A549 (cell line): Measurements from ENCODE around the gene ASPSCR1. TPM values are rescaled to one million over a fixed set of nuclear protein-coding genes. Genes with fewer than 3 reads are reported as not detected.

Experiments used
- ATAC-seq, 2 experiments: fragments of 200-7000 bp in 1 of 2; fragments of >200 bp in 1 of 2; cut with Nextera tagmentation in 1 of 2; cut with Tn5 transposase in 1 of 2; 3 replicates each; pipeline versions ENCODE4 v1.8.0 to v1.9.1; 2018 to 2020; ENCODE audit warnings: mild to moderate bottlenecking in 1 of 2, moderate library complexity in 1 of 2
- CTCF ChIA-PET: fragments of 300-600 bp; sonication (Branson Sonifier 250); formaldehyde crosslinking; extraction: SDS; loops from one replicate; lab custom pipeline; 2021; ENCODE audit warnings: antibody characterized with exemption, inconsistent platforms; lab: Yijun Ruan, JAX
- POLR2A ChIA-PET: fragments of 350-600 bp; formaldehyde crosslinking; extraction: SDS; loops from one replicate; lab custom pipeline; 2021; ENCODE audit warnings: antibody characterized with exemption, inconsistent platforms; lab: Yijun Ruan, JAX
- DNase-seq, 2 experiments: peaks; one replicate each; pipeline versions ENCODE4 v3.0.0 to v3.0.0-alpha.2; 2011 to 2016; ENCODE audit warnings: low read depth in 1 of 2, low spot score in 1 of 2
- FAIRE-seq: peaks from 2 replicates; lab custom pipeline; 2011; peaks lifted over from hg19 to GRCh38; lab: Jason Lieb, UNC
- H3K27ac ChIP-seq, 2 experiments: fragments of >200 bp; sonication (Bioruptor Twin); formaldehyde crosslinking; 3 replicates each; pipeline ENCODE4 v1.5.1; 2016 to 2017
- H3K4me1 ChIP-seq: fragments of >200 bp; sonication (Bioruptor Twin); formaldehyde crosslinking; 3 replicates; pipeline ENCODE4 v1.6.1; 2016
- H3K4me2 ChIP-seq: fragments of >200 bp; sonication (Bioruptor Twin); formaldehyde crosslinking; 3 replicates; pipeline ENCODE4 v1.6.1; 2016
- H3K4me3 ChIP-seq: fragments of >200 bp; sonication (Bioruptor Twin); formaldehyde crosslinking; 3 replicates; pipeline ENCODE4 v1.5.1; 2016
- H3K9me3 ChIP-seq: fragments of >200 bp; sonication (Bioruptor Twin); formaldehyde crosslinking; 3 replicates; pipeline ENCODE4 v1.6.1; 2016
- CBX8 ChIP-seq: fragments of 200-600 bp; sonication (generic); IDR thresholded peaks from 2 replicates; pipeline ENCODE4 v1.6.1; 2016
- CHD4 ChIP-seq: fragments of 200-600 bp; sonication (generic); IDR thresholded peaks from 2 replicates; pipeline ENCODE4 v1.6.1; 2016; ENCODE audit warnings: antibody characterized with exemption, mild to moderate bottlenecking, borderline replicate concordance
- EHF ChIP-seq: fragments of 250-450 bp; sonication (Bioruptor Pico); IDR thresholded peaks from 2 replicates; pipeline ENCODE4 v1.5.0; 2020; ENCODE audit warnings: mild to moderate bottlenecking
- EHMT2 ChIP-seq: fragments of 200-600 bp; sonication (generic); IDR thresholded peaks from 2 replicates; pipeline ENCODE4 v1.6.1; 2016; ENCODE audit warnings: antibody characterized with exemption, low read depth, mild to moderate bottlenecking, moderate library complexity
- HOXB13 ChIP-seq: fragments of 250-450 bp; sonication (Bioruptor Pico); IDR thresholded peaks from 2 replicates; pipeline ENCODE4 v1.5.0; 2020; ENCODE audit warnings: low read depth, mild to moderate bottlenecking, moderate library complexity
- MAFK ChIP-seq: fragments of 450-650 bp; IDR thresholded peaks from 2 replicates; pipeline ENCODE4 v1.6.1; 2014; ENCODE audit not compliant: partially characterized antibody
- NFE2L2 ChIP-seq: fragments of 150-350 bp; conservative IDR thresholded peaks from 2 replicates; pipeline ENCODE4 v1.6.1; 2014; ENCODE audit warnings: low read length
- NPAS2 ChIP-seq: fragments of 250-450 bp; sonication (Bioruptor Pico); IDR thresholded peaks from 2 replicates; pipeline ENCODE4 v1.8.0; 2022; ENCODE audit warnings: mild to moderate bottlenecking, moderate library complexity, borderline replicate concordance
- PHF8 ChIP-seq: fragments of 200-600 bp; sonication (generic); IDR thresholded peaks from 2 replicates; pipeline ENCODE4 v1.6.1; 2016; ENCODE audit warnings: low read depth, mild to moderate bottlenecking, antibody characterized with exemption, moderate library complexity, borderline replicate concordance
- RAD21 ChIP-seq, 2 experiments: fragments of >200 bp in 1 of 2; sonication (Bioruptor Twin) in 1 of 2; formaldehyde crosslinking in 1 of 2; IDR thresholded peaks in 1 of 2; conservative IDR thresholded peaks in 1 of 2; 2 replicates in 1 of 2; 3 replicates in 1 of 2; pipeline ENCODE4 v1.6.1; 2012 to 2018; ENCODE audit warnings: inconsistent platforms in 1 of 2
- RARB ChIP-seq: fragments of 250-450 bp; sonication (Bioruptor Pico); IDR thresholded peaks from 2 replicates; pipeline ENCODE4 v1.8.0; 2021; ENCODE audit warnings: mild to moderate bottlenecking, moderate library complexity
- SREBF2 ChIP-seq: fragments of 450-650 bp; IDR thresholded peaks from 2 replicates; pipeline ENCODE4 v1.6.1; 2014; ENCODE audit warnings: mild to moderate bottlenecking, moderate library complexity
- ZFP36 ChIP-seq: fragments of 450-650 bp; IDR thresholded peaks from 2 replicates; pipeline ENCODE4 v1.6.1; 2014; ENCODE audit warnings: borderline replicate concordance; ENCODE audit not compliant: partially characterized antibody
- WGBS: methylation state at CpG from one replicate; pipeline ENCODE4 v1.1.6; 2017; ENCODE audit errors: missing lambda C conversion rate; 5-methylcytosine and 5-hydroxymethylcytosine counted together
- polyA plus RNA-seq, 4 experiments: library from polyadenylated mRNA; depleted of rRNA in 3 of 4; stranded (reverse); fragments of >200 nt; fragmentation: RNase III in 1 of 4; extraction: RNeasy Plus Mini Kit Qiagen cat#74134 plus additional on column Dnase treatment in 1 of 4; gene quantifications; 2 replicates in 3 of 4; 3 replicates in 1 of 4; pipeline ENCODE4 v1.2.3, GENCODE V29; 2011 to 2017
- TF ChIP-seq, protein P1 (sequence below): fragments of >200 bp; sonication (Bioruptor Twin); formaldehyde crosslinking; IDR thresholded peaks from 3 replicates; pipeline ENCODE4 v1.5.1; 2016
- TF ChIP-seq, protein P2 (sequence below): IDR thresholded peaks from 2 replicates; pipeline ENCODE4 v1.6.1; 2012
- TF ChIP-seq, protein P3 (sequence below): fragments of 450-650 bp; IDR thresholded peaks from 2 replicates; pipeline ENCODE4 v1.6.1; 2014; ENCODE audit warnings: antibody characterized with exemption
- TF ChIP-seq, protein P4 (sequence below): fragments of >200 bp; sonication (Bioruptor Twin); formaldehyde crosslinking; IDR thresholded peaks from 3 replicates; pipeline ENCODE4 v1.6.1; 2016

ASPSCR1 gene
- polyA plus RNA-seq, 2 of the 4 experiments (the other 2 are of a cell fraction), result 12.3 to 25.7 TPM

DNA sequence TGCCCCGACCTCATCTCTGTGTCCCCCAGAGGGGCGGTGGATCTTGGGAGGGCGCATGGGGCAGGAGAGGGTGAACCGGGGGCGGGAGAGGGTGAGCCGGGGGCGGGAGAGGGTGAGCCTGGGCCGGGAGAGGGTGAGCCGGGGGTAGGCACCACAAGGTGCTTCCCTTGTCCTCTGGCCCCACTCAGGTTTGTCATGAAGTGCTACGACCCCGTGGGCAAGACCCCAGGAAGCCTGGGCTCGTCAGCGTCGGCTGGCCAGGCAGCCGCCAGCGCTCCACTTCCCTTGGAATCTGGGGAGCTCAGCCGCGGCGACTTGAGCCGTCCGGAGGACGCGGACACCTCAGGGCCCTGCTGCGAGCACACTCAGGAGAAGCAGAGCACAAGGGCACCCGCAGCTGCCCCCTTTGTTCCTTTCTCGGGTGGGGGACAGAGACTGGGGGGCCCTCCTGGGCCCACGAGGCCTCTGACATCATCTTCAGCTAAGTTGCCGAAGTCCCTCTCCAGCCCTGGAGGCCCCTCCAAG, 18.9 kb downstream of the ASPSCR1 start:
- 89% methylated on average over 26 of the region's 28 CpGs for WGBS
- no peak for FAIRE-seq

DNA sequence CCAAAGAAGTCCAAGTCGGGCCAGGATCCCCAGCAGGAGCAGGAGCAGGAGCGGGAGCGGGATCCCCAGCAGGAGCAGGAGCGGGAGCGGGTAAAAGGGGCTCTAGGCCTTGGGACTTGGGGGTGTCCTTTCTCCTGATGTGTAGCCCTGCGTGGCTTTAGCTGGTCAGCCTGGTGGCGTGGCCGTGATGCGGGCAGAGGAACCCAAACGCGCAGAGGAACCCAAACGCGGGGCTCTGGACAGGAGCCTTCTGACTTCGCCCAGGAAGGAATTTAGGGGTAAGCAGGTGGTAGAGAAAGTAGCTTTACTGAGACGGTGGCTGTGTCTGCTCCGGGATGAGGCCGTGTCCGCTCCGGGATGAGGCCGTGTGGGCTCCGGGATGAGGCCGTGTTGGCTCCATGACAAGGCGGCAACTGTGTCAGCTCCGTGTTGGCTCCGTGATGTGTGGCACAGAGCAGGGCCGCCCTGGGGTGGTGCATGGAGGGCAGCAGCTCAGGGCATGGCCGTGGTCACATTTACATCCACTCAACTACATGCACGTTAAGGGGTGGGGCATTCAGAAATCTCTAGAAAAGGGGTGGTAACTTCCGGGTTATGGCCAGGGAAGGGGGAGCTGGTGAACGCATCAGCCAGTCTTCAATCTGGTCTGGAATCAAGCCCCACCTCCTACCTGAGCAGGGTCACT, 19.5 kb downstream of the ASPSCR1 start:
- no peak overlapping the region for H3K27ac ChIP-seq
- no peak overlapping the region for H3K4me2 ChIP-seq
- no peaks in the 10 kb centered on the region for H3K9me3 ChIP-seq
- WGBS, result 96% methylated on average over 26 of the region's 30 CpGs
- H3K4me1 ChIP-seq, result peaks cover 20% of the 10 kb centered on the region
- DNase-seq, result no peak
- H3K4me3 ChIP-seq, result no peak overlapping the region
- no peak for TF ChIP-seq ZFP36
- TF ChIP-seq, protein P1, sequence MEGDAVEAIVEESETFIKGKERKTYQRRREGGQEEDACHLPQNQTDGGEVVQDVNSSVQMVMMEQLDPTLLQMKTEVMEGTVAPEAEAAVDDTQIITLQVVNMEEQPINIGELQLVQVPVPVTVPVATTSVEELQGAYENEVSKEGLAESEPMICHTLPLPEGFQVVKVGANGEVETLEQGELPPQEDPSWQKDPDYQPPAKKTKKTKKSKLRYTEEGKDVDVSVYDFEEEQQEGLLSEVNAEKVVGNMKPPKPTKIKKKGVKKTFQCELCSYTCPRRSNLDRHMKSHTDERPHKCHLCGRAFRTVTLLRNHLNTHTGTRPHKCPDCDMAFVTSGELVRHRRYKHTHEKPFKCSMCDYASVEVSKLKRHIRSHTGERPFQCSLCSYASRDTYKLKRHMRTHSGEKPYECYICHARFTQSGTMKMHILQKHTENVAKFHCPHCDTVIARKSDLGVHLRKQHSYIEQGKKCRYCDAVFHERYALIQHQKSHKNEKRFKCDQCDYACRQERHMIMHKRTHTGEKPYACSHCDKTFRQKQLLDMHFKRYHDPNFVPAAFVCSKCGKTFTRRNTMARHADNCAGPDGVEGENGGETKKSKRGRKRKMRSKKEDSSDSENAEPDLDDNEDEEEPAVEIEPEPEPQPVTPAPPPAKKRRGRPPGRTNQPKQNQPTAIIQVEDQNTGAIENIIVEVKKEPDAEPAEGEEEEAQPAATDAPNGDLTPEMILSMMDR, result no peak
- TF ChIP-seq, protein P2, sequence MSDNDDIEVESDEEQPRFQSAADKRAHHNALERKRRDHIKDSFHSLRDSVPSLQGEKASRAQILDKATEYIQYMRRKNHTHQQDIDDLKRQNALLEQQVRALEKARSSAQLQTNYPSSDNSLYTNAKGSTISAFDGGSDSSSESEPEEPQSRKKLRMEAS, result no peak
- TF ChIP-seq NPAS2, result no peak
- no peak for TF ChIP-seq EHF
- no peak for TF ChIP-seq CBX8
- no peak for TF ChIP-seq CHD4
- no peak for TF ChIP-seq PHF8
- TF ChIP-seq HOXB13 (CRISPR knock-in tag), result no peak
- TF ChIP-seq MAFK, result no peak
- TF ChIP-seq, protein P3, sequence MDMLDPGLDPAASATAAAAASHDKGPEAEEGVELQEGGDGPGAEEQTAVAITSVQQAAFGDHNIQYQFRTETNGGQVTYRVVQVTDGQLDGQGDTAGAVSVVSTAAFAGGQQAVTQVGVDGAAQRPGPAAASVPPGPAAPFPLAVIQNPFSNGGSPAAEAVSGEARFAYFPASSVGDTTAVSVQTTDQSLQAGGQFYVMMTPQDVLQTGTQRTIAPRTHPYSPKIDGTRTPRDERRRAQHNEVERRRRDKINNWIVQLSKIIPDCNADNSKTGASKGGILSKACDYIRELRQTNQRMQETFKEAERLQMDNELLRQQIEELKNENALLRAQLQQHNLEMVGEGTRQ, result no peak
- TF ChIP-seq RARB, result no peak
- TF ChIP-seq EHMT2, result no peak
- TF ChIP-seq NFE2L2, result no peak
- no peak for TF ChIP-seq RAD21 (conservative IDR thresholded peaks at IDR 0.05 in 1 of 2, IDR thresholded peaks at IDR 0.05 in 1 of 2)
- TF ChIP-seq, all 56 proteins: peak for 0
- ATAC-seq (no peak), FAIRE-seq (no peak)
- ChIA-PET CTCF (interaction anchor here (0.6 to 4.5 kb wide), 12 partner anchors 8 to 516 kb away, joined by 3 to 40 read pairs (median 4); partner anchors contain the start of gene NOTUM), POLR2A (interaction anchor here (0.5 to 0.6 kb wide), 2 partner anchors 20 to 22 kb away, joined by 4 to 5 read pairs; no protein-coding TSS in a partner anchor)

More for the DNA sequence above, 18.9 kb downstream of the ASPSCR1 start:
- H3K9me3 ChIP-seq, result no peaks in the 10 kb centered on the region
- no peak for TF ChIP-seq RAD21 (conservative IDR thresholded peaks at IDR 0.05 in 1 of 2, IDR thresholded peaks at IDR 0.05 in 1 of 2)
- TF ChIP-seq, all 56 proteins: peak for 0
- no peak for ATAC-seq
- Histone ChIP-seq H3K4me3 (no peak overlapping the region), H3K4me1 (peaks cover 20% of the 10 kb centered on the region), H3K4me2 (no peak overlapping the region), H3K27ac (no peak overlapping the region)
- CTCF ChIA-PET, result interaction anchor here (0.8 to 4.5 kb wide), 9 partner anchors 9 to 127 kb away, joined by 3 to 40 read pairs (median 6); partner anchors contain the start of gene NOTUM
- DNase-seq, result no peak
- POLR2A ChIA-PET, result no interaction called here

DNA sequence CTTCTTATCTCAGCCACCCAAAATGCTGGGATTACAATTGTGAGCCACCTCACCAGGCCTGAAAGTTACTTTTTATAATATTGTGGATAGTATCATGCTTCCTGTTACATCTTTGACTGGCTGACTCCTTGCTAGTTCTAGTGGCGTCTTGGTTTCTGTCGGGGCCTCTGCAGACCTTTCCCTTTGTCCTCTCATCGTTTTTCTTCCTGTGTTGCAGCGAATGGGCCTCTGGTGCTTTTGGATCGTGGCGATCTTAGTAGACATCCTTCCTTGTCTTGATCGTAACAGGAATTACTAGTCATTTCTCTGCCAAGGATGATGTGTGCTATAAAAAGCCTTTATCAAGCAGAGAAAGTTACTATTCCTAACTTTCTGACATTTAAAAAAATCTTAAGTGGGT, 20.8 kb downstream of the ASPSCR1 start:
- Histone ChIP-seq H3K4me2 (no peak overlapping the region), H3K27ac (no peak overlapping the region), H3K4me3 (no peak overlapping the region), H3K9me3 (no peaks in the 10 kb centered on the region), H3K4me1 (peaks cover 26% of the 10 kb centered on the region)
- 91% methylated on average over 7 of the region's 7 CpGs for WGBS
- DNase-seq (no peak), FAIRE-seq (no peak), ATAC-seq (no peak)
- ChIA-PET POLR2A (no interaction called here), CTCF (interaction anchor here (0.6 to 4.2 kb wide), 4 partner anchors 22 to 72 kb away, joined by 3 to 40 read pairs (median 4); no protein-coding TSS in a partner anchor)
- no peak for TF ChIP-seq SREBF2
- TF ChIP-seq, protein P4, sequence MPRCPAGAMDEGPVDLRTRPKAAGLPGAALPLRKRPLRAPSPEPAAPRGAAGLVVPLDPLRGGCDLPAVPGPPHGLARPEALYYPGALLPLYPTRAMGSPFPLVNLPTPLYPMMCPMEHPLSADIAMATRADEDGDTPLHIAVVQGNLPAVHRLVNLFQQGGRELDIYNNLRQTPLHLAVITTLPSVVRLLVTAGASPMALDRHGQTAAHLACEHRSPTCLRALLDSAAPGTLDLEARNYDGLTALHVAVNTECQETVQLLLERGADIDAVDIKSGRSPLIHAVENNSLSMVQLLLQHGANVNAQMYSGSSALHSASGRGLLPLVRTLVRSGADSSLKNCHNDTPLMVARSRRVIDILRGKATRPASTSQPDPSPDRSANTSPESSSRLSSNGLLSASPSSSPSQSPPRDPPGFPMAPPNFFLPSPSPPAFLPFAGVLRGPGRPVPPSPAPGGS, result no peak
